ENCODE results near the gene MTHFD2.
"Not testable (repeated sequence)": the region's sequence is repeated elsewhere in the genome, so short reads cannot be mapped to it uniquely, and the experiment has no call there.

The MTHFD2 gene

GRCh38 chr2:74198461-74199274, at the start of gene MTHFD2:
Gene MTHFD2 (plus strand): TSS chr2:74198615. CDS start chr2:74198642, 27 bp downstream.
- DNase-seq: peak; percentile 96

- DNase-seq: no peak
These were observed 49.2 kb upstream of the MTHFD2 start for GRCh38 chr2:74149247-74149525.

- DNase-seq: no peak
These were observed 48.7 kb upstream of the MTHFD2 start for GRCh38 chr2:74149570-74150319.

GRCh38 chr2:74152954-74153353, 45.5 kb upstream of the MTHFD2 start:
- DNase-seq: no peak

GRCh38 chr2:74155830-74156229, 42.6 kb upstream of the MTHFD2 start:
- DNase-seq: no peak

- DNase-seq: no peak
These were observed 35.5 kb upstream of the MTHFD2 start for GRCh38 chr2:74162951-74163350.

DNA sequence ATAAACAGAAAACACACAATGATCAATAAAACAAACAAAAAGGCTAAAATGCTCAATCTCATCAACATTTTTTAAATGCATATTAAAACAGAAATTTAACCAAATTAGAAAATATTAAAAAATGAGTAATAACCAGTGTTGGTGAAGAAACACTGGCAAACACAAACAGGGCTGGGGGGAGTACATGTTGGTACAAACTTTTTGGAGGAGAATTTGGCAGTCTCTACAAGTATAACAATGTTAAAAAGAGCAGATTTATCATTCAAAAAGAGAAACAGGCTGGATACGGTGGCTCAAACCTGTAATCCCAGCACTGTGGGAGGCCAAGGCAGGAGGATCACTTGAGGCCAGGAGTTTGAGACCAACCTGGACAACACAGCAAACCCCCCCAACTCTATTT, 33.7 kb upstream of the MTHFD2 start:
- DNase-seq: no peak

DNA sequence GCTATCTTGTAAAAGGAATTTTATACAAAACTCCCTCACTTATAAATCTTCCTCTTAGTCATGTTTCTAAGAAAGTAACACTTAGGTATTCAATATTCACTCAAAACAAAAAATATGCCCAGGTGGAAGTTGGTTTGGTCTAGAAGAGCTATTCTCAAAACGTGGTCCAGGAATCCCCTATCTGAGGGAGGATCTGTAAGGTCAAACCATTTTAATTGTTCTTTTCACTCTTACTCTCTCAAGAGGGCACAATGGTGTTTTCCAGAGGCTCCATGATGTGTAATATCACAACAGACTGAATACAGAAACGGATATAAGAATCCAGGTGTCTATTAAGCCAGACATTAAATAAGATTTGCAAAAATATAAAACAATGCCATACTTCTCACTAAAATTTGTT, 29.7 kb upstream of the MTHFD2 start:
- no peak for DNase-seq

DNA sequence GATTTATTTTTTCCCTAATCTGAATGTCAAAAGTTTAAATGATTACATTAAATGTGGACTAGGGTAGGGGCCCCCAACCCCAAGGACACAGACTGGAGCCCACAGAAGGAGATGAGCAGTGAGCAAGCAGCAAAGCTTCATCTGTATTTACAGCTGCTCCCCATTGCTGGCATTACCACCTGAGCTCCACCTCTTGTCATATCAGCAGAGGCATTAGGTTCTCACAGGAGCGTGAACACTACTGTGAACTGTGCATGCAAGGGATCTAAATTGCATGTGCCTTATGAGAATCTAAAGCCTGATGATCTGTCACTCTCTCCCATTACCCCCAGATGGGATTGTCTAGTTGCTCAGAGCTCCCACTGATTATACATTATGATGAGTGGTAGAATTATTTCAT, 23.5 kb upstream of the MTHFD2 start:
- DNase-seq: no peak

DNA sequence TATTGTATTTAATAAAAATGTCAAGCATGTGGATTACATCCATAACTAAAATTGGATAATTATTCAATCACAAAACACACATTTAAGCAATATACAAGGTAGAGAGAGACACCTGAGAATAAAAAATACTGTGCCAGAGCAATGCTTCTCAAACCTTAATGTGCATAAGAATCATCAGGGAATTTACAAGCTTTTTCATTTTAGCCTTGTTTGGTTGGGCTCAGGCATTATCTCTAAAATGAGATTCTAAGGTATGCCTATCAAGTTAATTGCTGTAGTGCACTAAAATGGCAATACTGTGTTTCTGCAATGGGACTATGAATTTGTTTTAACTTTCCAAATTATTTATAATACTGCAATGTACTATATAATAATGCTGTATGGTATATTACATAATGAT, 20.7 kb upstream of the MTHFD2 start:
- DNase-seq: no peak

- DNase-seq: peak; percentile 98
These were observed 20.0 kb upstream of the MTHFD2 start, which contains the start of gene MOB1A for GRCh38 chr2:74178211-74179062. Gene MOB1A (minus strand): TSS chr2:74178879. CDS start chr2:74178674, 205 bp downstream.

DNA sequence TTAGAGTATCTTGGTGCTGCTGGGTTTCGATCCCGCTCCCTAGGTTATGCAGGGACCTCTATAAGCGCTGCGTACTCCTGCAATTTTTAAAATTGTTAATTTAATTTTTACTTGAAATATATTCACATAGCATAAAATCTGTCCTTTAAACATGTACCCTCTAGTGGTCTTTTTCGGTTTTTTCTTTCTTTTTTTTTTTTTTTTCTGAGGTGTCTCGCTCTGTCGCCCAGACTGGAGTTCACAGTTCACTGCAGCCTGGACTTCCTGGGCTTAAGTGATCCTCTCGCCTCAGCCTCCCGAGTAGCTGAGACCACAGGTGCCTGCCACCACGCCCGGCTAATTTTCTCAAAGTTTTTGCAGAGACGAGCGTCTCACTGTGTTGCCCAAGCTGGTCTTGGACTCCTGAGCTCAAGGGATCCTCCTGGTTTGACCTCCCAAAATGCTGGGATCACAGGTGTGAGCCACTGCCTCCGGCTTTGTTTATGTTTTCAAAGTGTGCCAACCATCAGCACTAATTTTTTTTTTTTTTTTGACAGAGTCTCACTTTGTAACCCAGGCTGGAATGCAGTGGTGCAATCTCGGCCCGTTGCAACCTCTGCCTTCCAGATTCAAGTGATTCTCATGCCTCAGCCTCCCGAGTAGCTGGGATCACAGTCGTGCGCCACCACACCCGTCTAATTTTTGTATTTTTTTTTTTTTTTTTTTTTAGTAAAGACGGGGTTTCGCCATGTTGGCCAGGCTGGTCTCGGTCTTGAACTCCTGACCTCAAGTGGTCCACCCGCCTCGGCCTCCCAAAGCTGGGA, 19.2 kb upstream of the MTHFD2 start:
- no peak for DNase-seq

DNA sequence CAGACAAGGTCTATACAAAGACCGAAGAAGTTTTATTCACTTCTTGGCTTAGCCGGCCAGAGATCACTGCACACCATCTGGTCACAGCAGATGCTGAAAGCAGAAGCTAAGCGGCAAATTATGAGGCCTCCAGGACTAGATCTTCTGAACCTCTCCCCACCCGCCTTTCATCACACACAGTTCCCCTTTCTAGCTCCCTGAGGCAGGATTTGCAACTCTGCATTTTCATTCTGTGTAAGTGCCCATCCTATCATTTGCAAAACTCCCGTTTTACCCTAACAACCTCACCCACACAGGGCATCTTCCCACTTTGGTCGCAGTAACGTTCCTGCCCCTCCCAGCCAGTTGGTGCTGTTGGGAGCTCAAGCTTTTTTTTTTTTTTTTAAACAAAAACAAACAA, 16.7 kb upstream of the MTHFD2 start:
- DNase-seq: no peak

DNA sequence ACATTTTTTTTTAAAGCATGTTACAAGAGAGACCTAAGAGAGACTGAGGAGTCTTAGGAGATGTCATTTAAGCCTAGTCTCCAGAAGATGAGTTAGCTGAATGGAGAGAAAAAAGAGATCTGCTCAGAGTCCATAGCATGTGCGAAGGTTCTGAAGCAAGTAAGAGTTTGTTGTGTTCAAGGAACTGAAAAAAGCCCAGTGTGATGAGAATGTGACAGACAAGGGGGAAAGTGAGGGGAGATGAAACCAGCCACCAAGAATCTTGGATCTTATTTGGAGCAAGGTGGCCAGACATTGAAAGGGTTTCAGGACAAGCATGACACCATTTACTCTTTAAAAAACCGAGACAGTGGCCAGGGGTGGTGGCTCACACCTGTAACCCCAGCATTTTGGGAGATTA, 14.5 kb upstream of the MTHFD2 start:
- DNase-seq: no peak

DNA sequence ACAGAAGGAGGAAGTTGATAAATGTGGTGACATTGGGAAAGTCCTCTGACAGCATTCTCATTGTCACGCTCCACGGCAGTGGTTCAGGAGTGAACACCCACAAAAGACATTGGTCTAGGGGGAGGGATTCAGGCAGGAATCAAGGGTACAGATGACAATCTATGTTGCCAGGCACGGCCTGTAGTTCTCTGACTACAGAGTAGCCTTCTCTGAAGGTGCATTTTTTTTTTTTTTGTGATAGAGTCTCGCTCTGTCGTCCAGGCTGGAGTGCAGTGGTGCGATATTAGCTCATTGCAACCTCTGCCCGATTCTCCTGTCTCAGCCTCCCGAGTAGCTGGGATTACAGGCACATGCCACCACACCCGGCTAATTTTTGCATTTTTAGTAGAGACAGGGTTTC, 12.4 kb upstream of the MTHFD2 start:
- DNase-seq: no peak

- not testable (repeated sequence) for DNase-seq
These were observed 11.7 kb upstream of the MTHFD2 start for GRCh38 chr2:74186706-74187105.

DNA sequence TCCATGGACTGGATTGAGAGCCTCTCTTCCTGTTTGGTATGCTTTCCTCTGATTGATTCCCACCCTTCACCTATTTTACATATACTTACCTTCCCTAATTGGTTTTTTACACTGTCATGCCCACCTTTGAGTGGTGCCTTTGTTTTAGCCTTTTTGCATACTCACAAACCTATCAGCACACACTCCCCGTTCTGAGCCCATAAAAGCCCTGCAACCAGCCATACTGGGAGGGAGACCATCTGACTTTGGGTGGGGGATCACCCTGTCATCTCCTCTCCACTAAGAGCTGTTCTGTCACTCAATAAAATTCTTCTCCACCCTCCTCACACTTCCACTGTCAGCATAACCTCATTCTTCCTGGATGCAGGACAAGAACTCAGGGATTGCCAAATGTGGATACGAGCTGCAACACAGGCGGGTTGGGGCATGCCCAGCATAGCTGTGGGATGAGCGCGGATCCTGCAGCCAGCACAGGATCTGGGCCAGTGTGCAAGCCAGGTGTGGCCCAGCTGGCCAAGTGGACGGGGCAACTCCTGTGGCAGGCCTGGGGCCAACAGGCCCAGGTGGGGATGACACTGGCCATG, 10.3 kb upstream of the MTHFD2 start:
- DNase-seq: no peak

GRCh38 chr2:74188696-74189095, 9.7 kb upstream of the MTHFD2 start:
- no peak for DNase-seq

GRCh38 chr2:74191596-74192380, 6.6 kb upstream of the MTHFD2 start:
- no peak for DNase-seq

GRCh38 chr2:74194799-74195198, 3.6 kb upstream of the MTHFD2 start:
- no peak for DNase-seq

- no peak for DNase-seq
These were observed 1.4 kb upstream of the MTHFD2 start for GRCh38 chr2:74197049-74197448.
